Stomach (tissue), 9 donors: ENCODE data around the gene BUB1. TPM values are rescaled to one million over a fixed set of nuclear protein-coding genes. Genes with fewer than 3 reads are reported as not detected.

Source experiments
- DNase-seq, 2 donors: peaks; one replicate each; pipeline versions ENCODE4 v3.0.0 to v3.0.0-alpha.2; 2013 to 2019
- H3K27ac ChIP-seq, 5 donors: fragments of 200-600 bp in 4 of 5; sonication (generic) in 4 of 5; one replicate each; pipeline ENCODE4 v1.5.1; 2013 to 2019; ENCODE audit warnings: mild to moderate bottlenecking in 1 of 5, moderate library complexity in 1 of 5
- H3K27me3 ChIP-seq, 3 donors: fragments of 200-600 bp; sonication (generic); one replicate each; pipeline ENCODE4 v1.5.1; 2017 to 2019; ENCODE audit warnings: mixed run types in 1 of 3
- H3K36me3 ChIP-seq, 4 donors: fragments of 200-600 bp; sonication (generic); 1 replicate in 3 of 4; 2 replicates in 1 of 4; pipeline ENCODE4 v1.5.1; 2016 to 2019
- H3K4me1 ChIP-seq, 4 donors: fragments of 200-600 bp; sonication (generic); one replicate each; pipeline ENCODE4 v1.5.1; 2016 to 2019
- H3K4me3 ChIP-seq, 4 donors: fragments of 200-600 bp; sonication (generic) in 3 of 4; one replicate each; pipeline ENCODE4 v1.5.1; 2016 to 2019; ENCODE audit warnings: mild to moderate bottlenecking in 1 of 4
- H3K9me3 ChIP-seq, 4 donors: fragments of 200-600 bp; sonication (generic); one replicate each; pipeline ENCODE4 v1.5.1; 2016 to 2019
- EP300 ChIP-seq: sonication (generic); formaldehyde crosslinking; IDR thresholded peaks from one replicate; pipeline ENCODE4 v1.6.1; 2017; ENCODE audit warnings: antibody characterized with exemption
- POLR2A ChIP-seq, 4 donors: fragments of 450-650 bp; IDR thresholded peaks; one replicate each; pipeline ENCODE4 v1.6.1; 2016; ENCODE audit warnings: antibody characterized with exemption in 4 of 4, control low read depth in 2 of 4, mild to moderate bottlenecking in 1 of 4, moderate library complexity in 1 of 4
- POLR2AphosphoS5 ChIP-seq, 3 donors: sonication (generic); formaldehyde crosslinking; IDR thresholded peaks; one replicate each; pipeline ENCODE4 v1.6.1; 2016; ENCODE audit warnings: antibody characterized with exemption in 3 of 3
- WGBS, 5 donors: extraction: QIAGEN DNeasy Blood & Tissue Kit in 3 of 5; methylation state at CpG; one replicate each; pipeline versions ENCODE4 v1.1.5 to v1.1.7; 2013 to 2018; 5-methylcytosine and 5-hydroxymethylcytosine counted together
- intact Hi-C: fragments of 100-400 bp; cut with DNase I; formaldehyde crosslinking; loops from one replicate; pipeline ENCODE4 v1.15.1; 2023; ENCODE audit warnings: low total_unique reads
- polyA plus RNA-seq, 3 donors: library from polyadenylated mRNA; stranded (reverse); fragments of 200-250 nt; gene quantifications; one replicate each; pipeline ENCODE4 v1.2.3, GENCODE V29; 2013
- total RNA-seq, 5 donors: library from RNA; depleted of rRNA; stranded (reverse); fragments of >200 nt; gene quantifications; one replicate each; pipeline versions ENCODE4 v1.1.0 to v1.2.3, GENCODE V29; 2014 to 2016
- TF ChIP-seq, protein P1 (sequence below), 7 experiments: fragments of 450-650 bp in 4 of 7; fragments of 200-600 bp in 3 of 7; sonication (generic) in 3 of 7; IDR thresholded peaks; one replicate each; pipeline ENCODE4 v1.5.1; 2016 to 2019; ENCODE audit warnings: antibody characterized with exemption in 7 of 7, control low read depth in 2 of 7, mild to moderate bottlenecking in 1 of 7
- donor health status: healthy with polysubstance abuse.
- donor health status: Bipolar disorder and iron deficiency.
- donor health status: healthy.

The BUB1 gene
- total and polyA plus RNA-seq, 8 donors, result 0.29 to 11.1 (median 2.5) TPM

DNA sequence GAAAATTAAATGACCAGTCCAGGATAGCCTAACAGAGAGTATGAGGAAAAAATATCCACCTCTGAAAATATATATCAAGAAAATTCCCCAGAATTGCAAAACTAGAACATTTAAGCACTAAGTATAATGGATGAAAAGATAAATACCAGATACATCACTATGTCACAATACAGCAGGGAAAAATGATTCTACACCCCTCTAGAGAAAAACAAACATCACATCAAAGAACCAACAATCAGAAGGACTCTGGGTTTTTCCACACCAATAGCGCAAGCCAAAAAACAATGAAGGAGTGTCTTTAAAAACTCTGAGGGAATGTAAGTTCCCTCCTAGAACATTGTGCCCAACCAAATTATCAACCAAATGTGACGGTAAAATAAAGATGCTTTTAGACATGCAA, 13.7 kb downstream of the BUB1 start:
- H3K4me3 ChIP-seq, result no peak overlapping the region
- H3K36me3 ChIP-seq, result peaks cover 0 to 12% (median 0%) of the 10 kb centered on the region in 4 donors
- no peaks in the 10 kb centered on the region for H3K9me3 ChIP-seq
- no peak overlapping the region for H3K27ac ChIP-seq
- no peak for TF ChIP-seq POLR2A (IDR thresholded peaks at IDR 0.05)
- no peak for TF ChIP-seq EP300
- no peak for TF ChIP-seq POLR2AphosphoS5 (IDR thresholded peaks at IDR 0.05)
- TF ChIP-seq, protein P1, sequence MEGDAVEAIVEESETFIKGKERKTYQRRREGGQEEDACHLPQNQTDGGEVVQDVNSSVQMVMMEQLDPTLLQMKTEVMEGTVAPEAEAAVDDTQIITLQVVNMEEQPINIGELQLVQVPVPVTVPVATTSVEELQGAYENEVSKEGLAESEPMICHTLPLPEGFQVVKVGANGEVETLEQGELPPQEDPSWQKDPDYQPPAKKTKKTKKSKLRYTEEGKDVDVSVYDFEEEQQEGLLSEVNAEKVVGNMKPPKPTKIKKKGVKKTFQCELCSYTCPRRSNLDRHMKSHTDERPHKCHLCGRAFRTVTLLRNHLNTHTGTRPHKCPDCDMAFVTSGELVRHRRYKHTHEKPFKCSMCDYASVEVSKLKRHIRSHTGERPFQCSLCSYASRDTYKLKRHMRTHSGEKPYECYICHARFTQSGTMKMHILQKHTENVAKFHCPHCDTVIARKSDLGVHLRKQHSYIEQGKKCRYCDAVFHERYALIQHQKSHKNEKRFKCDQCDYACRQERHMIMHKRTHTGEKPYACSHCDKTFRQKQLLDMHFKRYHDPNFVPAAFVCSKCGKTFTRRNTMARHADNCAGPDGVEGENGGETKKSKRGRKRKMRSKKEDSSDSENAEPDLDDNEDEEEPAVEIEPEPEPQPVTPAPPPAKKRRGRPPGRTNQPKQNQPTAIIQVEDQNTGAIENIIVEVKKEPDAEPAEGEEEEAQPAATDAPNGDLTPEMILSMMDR (IDR thresholded peaks at IDR 0.05), result no peak
- intact Hi-C loops, result no loop called here
- 80 to 99% (median 93%) methylated on average over 2 of the region's 2 CpGs for WGBS, 5 donors
- DNase-seq, result no peak
- H3K27me3 ChIP-seq, result no peaks in the 10 kb centered on the region
- no peaks in the 10 kb centered on the region for H3K4me1 ChIP-seq

DNA sequence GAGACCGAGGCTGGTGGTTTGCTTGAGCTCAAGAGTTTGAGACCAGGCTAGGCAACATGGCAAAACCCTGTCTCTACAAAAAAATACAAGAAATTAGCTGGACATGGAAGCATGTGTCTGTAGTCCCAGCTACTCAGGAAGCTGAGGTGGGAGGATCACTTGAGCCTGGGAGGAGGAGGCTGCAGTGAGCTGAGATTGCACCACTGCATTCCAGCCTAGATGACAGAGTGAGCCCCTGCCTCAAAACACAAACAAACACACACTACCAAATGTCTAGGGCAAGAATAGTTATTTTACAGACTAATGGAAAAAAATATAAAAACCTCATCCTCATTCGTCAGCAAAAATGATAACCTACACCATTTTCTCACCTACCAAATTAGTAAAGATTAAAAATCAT, 15.3 kb downstream of the BUB1 start:
- intact Hi-C loops, result no loop called here
- Histone ChIP-seq H3K4me1 (peaks cover 0 to 10% (median 3%) of the 10 kb centered on the region in 4 donors), H3K36me3 (no peaks in the 10 kb centered on the region), H3K9me3 (no peaks in the 10 kb centered on the region), H3K27ac (no peak overlapping the region), H3K4me3 (no peak overlapping the region), H3K27me3 (no peaks in the 10 kb centered on the region)
- DNase-seq, result no peak
- 90 to 100% (median 93%) methylated on average over 2 of the region's 2 CpGs for WGBS, 5 donors
- TF ChIP-seq, protein P1 (IDR thresholded peaks at IDR 0.05), result no peak
- no peak for TF ChIP-seq EP300
- no peak for TF ChIP-seq POLR2A (IDR thresholded peaks at IDR 0.05)
- TF ChIP-seq POLR2AphosphoS5 (IDR thresholded peaks at IDR 0.05), result no peak

GRCh38 chr2:110660558-110660957, 17.3 kb downstream of the BUB1 start:
- H3K36me3 ChIP-seq, result no peaks in the 10 kb centered on the region
- no peak for DNase-seq
- TF ChIP-seq EP300, result no peak
- no peak for TF ChIP-seq POLR2A (IDR thresholded peaks at IDR 0.05)
- TF ChIP-seq POLR2AphosphoS5 (IDR thresholded peaks at IDR 0.05), result no peak
- TF ChIP-seq, protein P1 (IDR thresholded peaks at IDR 0.05), result no peak
- no peaks in the 10 kb centered on the region for H3K9me3 ChIP-seq
- H3K4me1 ChIP-seq, result peaks cover 4 to 20% (median 8%) of the 10 kb centered on the region in 4 donors
- intact Hi-C loops, result no loop called here
- no peak overlapping the region for H3K27ac ChIP-seq
- 82 to 93% (median 87%) methylated on average over 3 of the region's 3 CpGs for WGBS, 5 donors
- no peaks in the 10 kb centered on the region for H3K27me3 ChIP-seq
- no peak overlapping the region for H3K4me3 ChIP-seq

DNA sequence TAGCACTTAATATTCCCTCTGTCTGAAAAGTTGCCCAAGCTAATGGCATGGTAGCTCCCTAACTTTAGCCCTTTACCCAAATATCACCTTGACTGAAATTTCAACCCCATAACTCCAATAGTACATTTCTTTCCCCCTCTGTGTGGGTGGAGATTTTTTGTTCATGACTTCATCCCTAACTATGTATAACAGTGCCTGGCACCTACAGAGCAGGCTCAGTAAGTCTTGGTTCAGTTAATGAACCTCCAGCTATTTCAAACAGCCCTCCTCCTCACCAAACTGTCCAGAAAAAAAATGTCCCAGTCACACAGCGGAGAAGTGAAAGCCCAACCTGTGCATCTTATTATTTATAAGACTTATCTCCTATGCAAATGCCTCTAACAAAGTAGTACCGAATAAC, 18.6 kb downstream of the BUB1 start:
- H3K36me3 ChIP-seq, result no peaks in the 10 kb centered on the region
- TF ChIP-seq EP300, result no peak
- no peak for TF ChIP-seq POLR2AphosphoS5 (IDR thresholded peaks at IDR 0.05)
- TF ChIP-seq POLR2A (IDR thresholded peaks at IDR 0.05), result no peak
- TF ChIP-seq, protein P1 (IDR thresholded peaks at IDR 0.05), result no peak
- no peak overlapping the region for H3K4me3 ChIP-seq
- intact Hi-C loops, result no loop called here
- no peaks in the 10 kb centered on the region for H3K27me3 ChIP-seq
- 67 to 84% (median 76%) methylated on average over 2 of the region's 2 CpGs for WGBS, 5 donors
- peak in 1 of 2 donors; percentile 12 for DNase-seq
- peaks cover 4 to 20% (median 8%) of the 10 kb centered on the region in 4 donors for H3K4me1 ChIP-seq
- H3K9me3 ChIP-seq, result no peaks in the 10 kb centered on the region
- H3K27ac ChIP-seq, result no peak overlapping the region
